GM12878 (cell line): ENCODE measurements around the gene TBC1D8. TPM values are rescaled to one million over a fixed set of nuclear protein-coding genes. Genes with fewer than 3 reads are reported as not detected.

Source experiments
- ATAC-seq: fragments of 200-7000 bp; cut with Tn5 transposase; 3 replicates; pipeline ENCODE4 v1.9.1; 2020; ENCODE audit warnings: mild to moderate bottlenecking, moderate library complexity
- BruUV-seq: library from RNA; stranded (reverse); fragments of 400-500 nt; replicated peaks from 2 replicates; lab custom pipeline; 2021; lab: Mats Ljungman, UMichigan
- CTCF ChIA-PET: fragments of 300-600 bp; sonication (Branson Sonifier 250); formaldehyde crosslinking; extraction: SDS; loops from one replicate; lab custom pipeline; 2021; ENCODE audit warnings: inconsistent platforms; lab: Yijun Ruan, JAX
- POLR2A ChIA-PET: fragments of 350-600 bp; formaldehyde crosslinking; extraction: SDS; loops from one replicate; lab custom pipeline; 2021; ENCODE audit warnings: inconsistent platforms; lab: Charles Lee
- RAD21 ChIA-PET: fragments of 300-600 bp; sonication (Branson Sonifier 250); formaldehyde crosslinking; loops from one replicate; lab custom pipeline; 2023; ENCODE audit warnings: antibody characterized with exemption; ENCODE audit not compliant: unreplicated experiment; lab: Charles Lee
- SMC1A ChIA-PET: fragments of 300-600 bp; sonication (Branson Sonifier 250); formaldehyde crosslinking; loops from one replicate; lab custom pipeline; 2023; ENCODE audit not compliant: unreplicated experiment, uncharacterized antibody; lab: Charles Lee
- DNase-seq: peaks from one replicate; pipeline ENCODE4 v3.0.0-alpha.2; 2011; ENCODE audit warnings: low read depth, low spot score
- FAIRE-seq: peaks from 3 replicates; lab custom pipeline; 2011; peaks lifted over from hg19 to GRCh38; lab: Jason Lieb, UNC
- H2AFZ ChIP-seq: 2 replicates; pipeline ENCODE4 v1.6.0; 2011; ENCODE audit warnings: low read depth, low read length, control low read depth; ENCODE audit not compliant: control insufficient read depth
- H3K27ac ChIP-seq: 2 replicates; pipeline ENCODE4 v1.5.1; 2011; ENCODE audit warnings: control low read depth; ENCODE audit not compliant: control insufficient read depth, insufficient read depth
- H3K27me3 ChIP-seq, 2 experiments: replicated peaks in 1 of 2; 2 replicates each; pipeline versions ENCODE4 v1.6.0 to v1.6.1; 2011; ENCODE audit warnings: low read length in 1 of 2; ENCODE audit not compliant: control insufficient read depth in 2 of 2, insufficient read depth in 2 of 2
- H3K36me3 ChIP-seq, 2 experiments: 2 replicates each; pipeline ENCODE4 v1.5.1; 2011; ENCODE audit warnings: low read length in 1 of 2; ENCODE audit not compliant: control insufficient read depth in 2 of 2, insufficient read depth in 2 of 2
- H3K4me1 ChIP-seq: 2 replicates; pipeline ENCODE4 v1.6.1; 2011; ENCODE audit warnings: mild to moderate bottlenecking, low read length, moderate library complexity, mixed read lengths; ENCODE audit not compliant: control insufficient read depth, insufficient read depth
- H3K4me2 ChIP-seq: 2 replicates; pipeline ENCODE4 v1.6.0; 2011; ENCODE audit warnings: control low read depth; ENCODE audit not compliant: control insufficient read depth, insufficient read depth
- H3K4me3 ChIP-seq: fragments of 200-600 bp; sonication (generic); 2 replicates; pipeline ENCODE4 v1.5.1; 2016
- H3K79me2 ChIP-seq: 2 replicates; pipeline ENCODE4 v1.6.0; 2011; ENCODE audit warnings: low read length; ENCODE audit not compliant: control insufficient read depth, insufficient read depth
- H3K9ac ChIP-seq: 2 replicates; pipeline ENCODE4 v1.8.0; 2011; ENCODE audit warnings: low read length, control low read depth, mixed read lengths; ENCODE audit not compliant: control insufficient read depth, insufficient read depth
- H3K9me3 ChIP-seq: replicated peaks from 3 replicates; pipeline ENCODE4 v1.5.1; 2011; ENCODE audit warnings: mild to moderate bottlenecking, low read length; ENCODE audit not compliant: control insufficient read depth, insufficient read depth
- H4K20me1 ChIP-seq: 2 replicates; pipeline ENCODE4 v1.6.0; 2011; ENCODE audit not compliant: control insufficient read depth, insufficient read depth
- ATF7 ChIP-seq: fragments of 450-650 bp; IDR thresholded peaks from 2 replicates; pipeline ENCODE4 v1.6.1; 2016; ENCODE audit warnings: low read depth, mild to moderate bottlenecking
- CHD4 ChIP-seq: fragments of 200-600 bp; sonication (generic); IDR thresholded peaks from 2 replicates; pipeline ENCODE4 v1.6.1; 2016; ENCODE audit warnings: mild to moderate bottlenecking
- GABPA ChIP-seq: IDR thresholded peaks from 2 replicates; pipeline ENCODE4 v1.6.1; 2014; ENCODE audit warnings: antibody characterized with exemption, low read depth, mild to moderate bottlenecking, inconsistent platforms
- JUNB ChIP-seq: IDR thresholded peaks from 2 replicates; pipeline ENCODE4 v1.6.1; 2016; ENCODE audit warnings: antibody characterized with exemption, mild to moderate bottlenecking
- MXI1 ChIP-seq: fragments of 150-350 bp; IDR thresholded peaks from 2 replicates; pipeline ENCODE4 v1.6.1; 2011; ENCODE audit warnings: low read depth, mild to moderate bottlenecking, inconsistent platforms, low read length, improper control_type of control experiment
- MYB ChIP-seq: fragments of 150-350 bp; IDR thresholded peaks from 2 replicates; pipeline ENCODE4 v1.6.1; 2014; ENCODE audit warnings: mild to moderate bottlenecking, low read depth, low read length, borderline replicate concordance
- NR2C2 ChIP-seq: IDR thresholded peaks from 2 replicates; pipeline ENCODE4 v1.6.1; 2011; ENCODE audit warnings: borderline replicate concordance, low read depth; ENCODE audit not compliant: control insufficient read depth, insufficient read length
- NRF1 ChIP-seq: conservative IDR thresholded peaks from 2 replicates; pipeline ENCODE4 v1.6.1; 2011; ENCODE audit warnings: mild to moderate bottlenecking, low read depth, low read length, improper control_type of control experiment
- POLR2AphosphoS5 ChIP-seq: IDR thresholded peaks from 2 replicates; pipeline ENCODE4 v1.6.1; 2011; ENCODE audit warnings: mild to moderate bottlenecking, low read length, inconsistent platforms
- RELA ChIP-seq: fragments of 450-650 bp; IDR thresholded peaks from 2 replicates; pipeline ENCODE4 v1.8.0; 2014; ENCODE audit warnings: borderline replicate concordance; ENCODE audit not compliant: partially characterized antibody
- SMARCA5 ChIP-seq: fragments of 450-650 bp; IDR thresholded peaks from 2 replicates; pipeline ENCODE4 v1.6.1; 2017; ENCODE audit warnings: mild to moderate bottlenecking
- SREBF1 ChIP-seq: IDR thresholded peaks from 2 replicates; pipeline ENCODE4 v1.6.1; 2012; ENCODE audit warnings: mild to moderate bottlenecking, low read length
- SRF ChIP-seq, 2 experiments: IDR thresholded peaks; 2 replicates each; pipeline ENCODE4 v1.6.1; 2011; ENCODE audit warnings: low read depth in 2 of 2, low read length in 2 of 2, mild to moderate bottlenecking in 1 of 2, moderate library complexity in 1 of 2
- TCF12 ChIP-seq: IDR thresholded peaks from 2 replicates; pipeline ENCODE4 v1.6.1; 2011; ENCODE audit warnings: low read depth, mild to moderate bottlenecking, low read length
- ZBED1 ChIP-seq: IDR thresholded peaks from 2 replicates; pipeline ENCODE4 v1.6.1; 2016; ENCODE audit warnings: borderline replicate concordance
- WGBS: methylation state at CpG from one replicate; pipeline ENCODE4 v1.1.6; 2016; ENCODE audit warnings: low lambda C conversion rate; ENCODE audit not compliant: insufficient replicate concordance, insufficient coverage; ENCODE audit errors: missing lambda C conversion rate; 5-methylcytosine and 5-hydroxymethylcytosine counted together
- in situ Hi-C: fragments of 300-500 bp; cut with MboI; formaldehyde crosslinking; loops from 9 replicates; pipeline ENCODE4 v1.14.3; 2018; ENCODE audit warnings: mixed read lengths
- intact Hi-C: fragments of 100-400 bp; cut with micrococcal nuclease; formaldehyde crosslinking; loops from one replicate; pipeline ENCODE4 v1.14.2; 2022; ENCODE audit not compliant: unreplicated experiment
- polyA plus RNA-seq, 11 experiments: library from polyadenylated mRNA; depleted of rRNA in 4 of 11; unstranded in 6 of 11; stranded (reverse) in 5 of 11; fragments of >200 nt; fragmentation: Nextera tagmentation in 4 of 11; fragmentation: Illumina TruSeq in 1 of 11; extraction: Ambion mirVana in 4 of 11; extraction: Trizol in 1 of 11; gene quantifications; 1 replicate in 1 of 11; 2 replicates in 10 of 11; pipeline versions ENCODE4 v1.2.1 to v1.2.3, GENCODE V29; 2011 to 2016; ENCODE audit warnings: inconsistent platforms in 2 of 11, missing spikeins in 2 of 11, low read depth in 1 of 11
- total RNA-seq, 4 experiments: library from RNA; depleted of rRNA in 3 of 4; stranded (reverse); fragments of >200 nt in 3 of 4; fragmentation: Illumina TruSeq in 1 of 4; extraction: Trizol in 1 of 4; gene quantifications; 2 replicates each; pipeline versions ENCODE4 v1.2.1 to v1.2.3, GENCODE V29; 2013 to 2021
- TF ChIP-seq, protein P1 (sequence below): fragments of 450-650 bp; IDR thresholded peaks from 2 replicates; pipeline ENCODE4 v1.6.1; 2018; ENCODE audit warnings: mild to moderate bottlenecking, low read depth, moderate library complexity; ENCODE audit not compliant: partially characterized antibody
- TF ChIP-seq, protein P2 (sequence below): IDR thresholded peaks from 2 replicates; pipeline ENCODE4 v1.6.1; 2011; ENCODE audit warnings: low read depth, mild to moderate bottlenecking, low read length, moderate library complexity, borderline replicate concordance; ENCODE audit errors: extremely low read depth
- TF ChIP-seq, protein P3 (sequence below): IDR thresholded peaks from 2 replicates; pipeline ENCODE4 v1.6.1; 2011; ENCODE audit warnings: low read depth, low read length, improper control_type of control experiment, borderline replicate concordance
- TF ChIP-seq, protein P4 (sequence below): fragments of 450-650 bp; IDR thresholded peaks from 2 replicates; pipeline ENCODE4 v1.6.1; 2017; ENCODE audit warnings: low read depth, mild to moderate bottlenecking, moderate library complexity

Gene TBC1D8
- total and polyA plus RNA-seq, 10 of the 15 experiments (the other 5 are each of a cell fraction or from before 2014, with no cell fraction given) = 0.80 to 4.9 (median 4.4) TPM

DNA sequence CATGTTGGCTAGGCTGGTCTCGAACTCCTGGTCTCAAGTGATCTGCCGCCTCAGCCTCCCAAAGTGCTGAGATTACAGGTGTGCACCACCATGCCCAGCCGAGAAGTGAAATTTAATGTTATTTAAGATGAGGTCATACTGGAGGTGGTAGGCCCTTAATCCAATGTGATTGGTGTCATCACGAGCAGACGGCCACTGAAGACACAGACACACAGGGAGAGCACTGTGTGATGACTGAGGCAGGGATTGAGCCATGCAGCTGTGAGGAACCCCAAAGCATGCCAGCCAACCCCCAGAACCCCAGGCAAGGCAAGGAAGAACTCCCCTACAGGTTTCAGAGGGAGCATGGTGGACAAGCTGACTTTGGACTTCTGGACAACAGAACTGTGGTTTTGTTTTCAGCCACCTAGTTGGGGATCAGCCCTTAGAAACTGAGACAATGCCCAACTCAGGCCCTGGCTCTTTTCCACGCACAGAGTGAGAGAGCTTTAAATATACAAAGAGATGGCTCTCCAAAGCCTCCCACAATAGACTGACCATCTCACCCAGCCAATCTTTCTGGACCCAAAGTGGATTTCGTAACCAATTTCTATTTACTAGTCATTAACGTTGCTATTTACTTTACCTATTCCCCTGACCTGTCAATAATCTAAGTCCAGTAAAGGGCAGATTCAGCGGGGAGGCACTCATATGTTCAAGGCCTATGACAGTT lies 34.2 kb downstream of the TBC1D8 start:
- Histone ChIP-seq H3K4me1 (peaks cover 18% of the 10 kb centered on the region), H2AFZ (no peak overlapping the region), H4K20me1 (no peaks in the 10 kb centered on the region), H3K4me3 (no peak overlapping the region), H3K79me2 (no peaks in the 10 kb centered on the region), H3K27ac (no peak overlapping the region), H3K27me3 (no peaks in the 10 kb centered on the region), H3K9me3 (no peaks in the 10 kb centered on the region), H3K36me3 (no peaks in the 10 kb centered on the region), H3K9ac (no peak overlapping the region), H3K4me2 (no peak overlapping the region)
- ATAC-seq (no peak), FAIRE-seq (no peak), DNase-seq (no peak)
- ChIA-PET SMC1A (no interaction called here), POLR2A (interaction anchor here (0.6 to 0.7 kb wide), 3 partner anchors 24 to 768 kb away, joined by 3 to 7 read pairs (median 4); no protein-coding TSS in a partner anchor), RAD21 (no interaction called here), CTCF (no interaction called here)
- TF ChIP-seq NR2C2 = no peak
- TF ChIP-seq, protein P1, sequence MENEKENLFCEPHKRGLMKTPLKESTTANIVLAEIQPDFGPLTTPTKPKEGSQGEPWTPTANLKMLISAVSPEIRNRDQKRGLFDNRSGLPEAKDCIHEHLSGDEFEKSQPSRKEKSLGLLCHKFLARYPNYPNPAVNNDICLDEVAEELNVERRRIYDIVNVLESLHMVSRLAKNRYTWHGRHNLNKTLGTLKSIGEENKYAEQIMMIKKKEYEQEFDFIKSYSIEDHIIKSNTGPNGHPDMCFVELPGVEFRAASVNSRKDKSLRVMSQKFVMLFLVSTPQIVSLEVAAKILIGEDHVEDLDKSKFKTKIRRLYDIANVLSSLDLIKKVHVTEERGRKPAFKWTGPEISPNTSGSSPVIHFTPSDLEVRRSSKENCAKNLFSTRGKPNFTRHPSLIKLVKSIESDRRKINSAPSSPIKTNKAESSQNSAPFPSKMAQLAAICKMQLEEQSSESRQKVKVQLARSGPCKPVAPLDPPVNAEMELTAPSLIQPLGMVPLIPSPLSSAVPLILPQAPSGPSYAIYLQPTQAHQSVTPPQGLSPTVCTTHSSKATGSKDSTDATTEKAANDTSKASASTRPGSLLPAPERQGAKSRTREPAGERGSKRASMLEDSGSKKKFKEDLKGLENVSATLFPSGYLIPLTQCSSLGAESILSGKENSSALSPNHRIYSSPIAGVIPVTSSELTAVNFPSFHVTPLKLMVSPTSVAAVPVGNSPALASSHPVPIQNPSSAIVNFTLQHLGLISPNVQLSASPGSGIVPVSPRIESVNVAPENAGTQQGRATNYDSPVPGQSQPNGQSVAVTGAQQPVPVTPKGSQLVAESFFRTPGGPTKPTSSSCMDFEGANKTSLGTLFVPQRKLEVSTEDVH = no peak
- TF ChIP-seq JUNB = no peak
- no peak for TF ChIP-seq SMARCA5
- TF ChIP-seq TCF12 = no peak
- TF ChIP-seq MYB = no peak
- TF ChIP-seq, protein P2, sequence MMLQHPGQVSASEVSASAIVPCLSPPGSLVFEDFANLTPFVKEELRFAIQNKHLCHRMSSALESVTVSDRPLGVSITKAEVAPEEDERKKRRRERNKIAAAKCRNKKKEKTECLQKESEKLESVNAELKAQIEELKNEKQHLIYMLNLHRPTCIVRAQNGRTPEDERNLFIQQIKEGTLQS = no peak
- TF ChIP-seq ZBED1 = no peak
- TF ChIP-seq, protein P3, sequence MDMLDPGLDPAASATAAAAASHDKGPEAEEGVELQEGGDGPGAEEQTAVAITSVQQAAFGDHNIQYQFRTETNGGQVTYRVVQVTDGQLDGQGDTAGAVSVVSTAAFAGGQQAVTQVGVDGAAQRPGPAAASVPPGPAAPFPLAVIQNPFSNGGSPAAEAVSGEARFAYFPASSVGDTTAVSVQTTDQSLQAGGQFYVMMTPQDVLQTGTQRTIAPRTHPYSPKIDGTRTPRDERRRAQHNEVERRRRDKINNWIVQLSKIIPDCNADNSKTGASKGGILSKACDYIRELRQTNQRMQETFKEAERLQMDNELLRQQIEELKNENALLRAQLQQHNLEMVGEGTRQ = no peak
- TF ChIP-seq CHD4 = no peak
- no peak for TF ChIP-seq MXI1
- TF ChIP-seq POLR2AphosphoS5 = no peak
- TF ChIP-seq NRF1 = no peak
- TF ChIP-seq ATF7 = no peak
- TF ChIP-seq SREBF1 = no peak
- TF ChIP-seq GABPA = no peak
- no peak for TF ChIP-seq RELA
- TF ChIP-seq SRF (IDR thresholded peaks at IDR 0.05; ENCODE audit: low read depth in 2 of 2, low read length in 2 of 2) = no peak
- TF ChIP-seq, protein P4, sequence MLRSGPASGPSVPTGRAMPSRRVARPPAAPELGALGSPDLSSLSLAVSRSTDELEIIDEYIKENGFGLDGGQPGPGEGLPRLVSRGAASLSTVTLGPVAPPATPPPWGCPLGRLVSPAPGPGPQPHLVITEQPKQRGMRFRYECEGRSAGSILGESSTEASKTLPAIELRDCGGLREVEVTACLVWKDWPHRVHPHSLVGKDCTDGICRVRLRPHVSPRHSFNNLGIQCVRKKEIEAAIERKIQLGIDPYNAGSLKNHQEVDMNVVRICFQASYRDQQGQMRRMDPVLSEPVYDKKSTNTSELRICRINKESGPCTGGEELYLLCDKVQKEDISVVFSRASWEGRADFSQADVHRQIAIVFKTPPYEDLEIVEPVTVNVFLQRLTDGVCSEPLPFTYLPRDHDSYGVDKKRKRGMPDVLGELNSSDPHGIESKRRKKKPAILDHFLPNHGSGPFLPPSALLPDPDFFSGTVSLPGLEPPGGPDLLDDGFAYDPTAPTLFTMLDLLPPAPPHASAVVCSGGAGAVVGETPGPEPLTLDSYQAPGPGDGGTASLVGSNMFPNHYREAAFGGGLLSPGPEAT = no peak
- in situ Hi-C loops (no loop called here), intact Hi-C loops (no loop called here)
- BruUV-seq = no TSS peak
- WGBS = 50% methylated on average over 9 of the region's 9 CpGs
